GM19238 (cell line): Measurements from ENCODE around the gene LRRN4CL.
"Not testable (repeated sequence)": the region's sequence is repeated elsewhere in the genome, so short reads cannot be mapped to it uniquely, and the experiment has no call there.

Experiments used
- DNase-seq: peaks from one replicate; pipeline ENCODE4 v3.0.0; 2011; ENCODE audit warnings: low spot score; ENCODE audit not compliant: insufficient read length

The LRRN4CL gene

GRCh38 chr11:62689421-62690183, at the start of gene LRRN4CL:
LRRN4CL (minus strand) TSS chr11:62689530; CDS start chr11:62688508, 1,022 bp downstream.
- no peak for DNase-seq

- DNase-seq: no peak
Observed at GRCh38 chr11:62737196-62737595, 47.9 kb upstream of the LRRN4CL start.

GRCh38 chr11:62732830-62733229, 43.5 kb upstream of the LRRN4CL start:
- DNase-seq: no peak

- not testable (repeated sequence) for DNase-seq
Observed at GRCh38 chr11:62730076-62730475, 40.7 kb upstream of the LRRN4CL start.

GRCh38 chr11:62728171-62728988, 39.0 kb upstream of the LRRN4CL start, which contains the start of gene TTC9C:
TTC9C (plus strand) TSS chr11:62728486; CDS start chr11:62728849, 363 bp downstream.
- DNase-seq: peak; percentile 53

GRCh38 chr11:62727872-62728170, 38.5 kb upstream of the LRRN4CL start:
- peak; percentile 55 for DNase-seq

GRCh38 chr11:62727165-62727871, 38.0 kb upstream of the LRRN4CL start, which contains the start of gene HNRNPUL2:
HNRNPUL2 (minus strand) TSS chr11:62727457; CDS start chr11:62727156, 301 bp downstream.
- peak; percentile 95 for DNase-seq

- no peak for DNase-seq
Observed at GRCh38 chr11:62726915-62727164, 37.5 kb upstream of the LRRN4CL start.

GRCh38 chr11:62726156-62726914, 37.0 kb upstream of the LRRN4CL start:
- no peak for DNase-seq

GRCh38 chr11:62725646-62726045, 36.3 kb upstream of the LRRN4CL start:
- no peak for DNase-seq

GRCh38 chr11:62724171-62724570, 34.8 kb upstream of the LRRN4CL start:
- DNase-seq: no peak

GRCh38 chr11:62721994-62722393, 32.7 kb upstream of the LRRN4CL start:
- no peak for DNase-seq

- no peak for DNase-seq
Observed at GRCh38 chr11:62719302-62719978, 30.1 kb upstream of the LRRN4CL start.

- no peak for DNase-seq
Observed at GRCh38 chr11:62716816-62717215, 27.5 kb upstream of the LRRN4CL start.

GRCh38 chr11:62716206-62716605, 26.9 kb upstream of the LRRN4CL start:
- no peak for DNase-seq

- DNase-seq: no peak
Observed at GRCh38 chr11:62715150-62716130, 26.1 kb upstream of the LRRN4CL start.

GRCh38 chr11:62713343-62713742, 24.0 kb upstream of the LRRN4CL start:
- DNase-seq: no peak

GRCh38 chr11:62712861-62713260, 23.5 kb upstream of the LRRN4CL start:
- no peak for DNase-seq

GRCh38 chr11:62712276-62712812, 23.0 kb upstream of the LRRN4CL start:
- no peak for DNase-seq
